ENCODE results near the gene PSMA6.

GRCh38 chr14:35362911-35363374, 70.8 kb downstream of the PSMA6 start:
- TF ChIP-seq CEBPB (IDR thresholded peaks at IDR 0.05; ENCODE audit: borderline replicate concordance in 1 of 2, low read depth in 2 of 2, low read length in 2 of 2): no peak
- no peak for TF ChIP-seq NRF1 (conservative IDR thresholded peaks at IDR 0.05; ENCODE audit: low read depth, low read length)
- no peak for TF ChIP-seq CTCF (IDR thresholded peaks at IDR 0.05 in 2 of 3, conservative IDR thresholded peaks at IDR 0.05 in 1 of 3; ENCODE audit: control insufficient read depth in 2 of 3, extremely low read depth in 1 of 3, insufficient read depth in 1 of 3, low read depth in 3 of 3, low read length in 3 of 3)
- no peak for TF ChIP-seq NR2F1 (conservative IDR thresholded peaks at IDR 0.05)
- TF ChIP-seq RAD21 (IDR thresholded peaks at IDR 0.05; ENCODE audit: insufficient read depth, low read depth, low read length): no peak
- TF ChIP-seq ATF3 (IDR thresholded peaks at IDR 0.05; ENCODE audit: borderline replicate concordance, extremely low read depth, low read depth, low read length): no peak
- TF ChIP-seq TBL1XR1 (IDR thresholded peaks at IDR 0.05; ENCODE audit: low read depth, low read length): no peak
- TF ChIP-seq GABPA (IDR thresholded peaks at IDR 0.05; ENCODE audit: low read depth): no peak
- no peak for TF ChIP-seq ATF2 (IDR thresholded peaks at IDR 0.05; ENCODE audit: low read length)

Measured in GM12878 (cell line).